GM19438 (cell line): ENCODE data around the gene MRPL50.

Experiments
- ATAC-seq: cut with Tn5 transposase; IDR thresholded peaks from one replicate; pipeline ENCODE4 v1.9.1; 2021; ENCODE audit warnings: low read depth; ENCODE audit not compliant: unreplicated experiment

MRPL50 gene

GRCh38 chr9:101381118-101381517 lies 17.3 kb downstream of the MRPL50 start:
- no peak for ATAC-seq

GRCh38 chr9:101380295-101380694 lies 18.1 kb downstream of the MRPL50 start:
- no peak for ATAC-seq

GRCh38 chr9:101376111-101376848 lies 22.1 kb downstream of the MRPL50 start:
- ATAC-seq, result no peak

- ATAC-seq, result no peak
Observed at GRCh38 chr9:101375546-101375945, 22.9 kb downstream of the MRPL50 start.

GRCh38 chr9:101372327-101373118 lies 25.9 kb downstream of the MRPL50 start:
- ATAC-seq, result no peak

GRCh38 chr9:101371813-101372212 lies 26.6 kb downstream of the MRPL50 start:
- no peak for ATAC-seq

GRCh38 chr9:101369884-101370531 lies 28.4 kb downstream of the MRPL50 start:
- ATAC-seq, result no peak

GRCh38 chr9:101369286-101369685 lies 29.1 kb downstream of the MRPL50 start:
- ATAC-seq, result no peak

- no peak for ATAC-seq
Observed at GRCh38 chr9:101367323-101367722, 31.1 kb downstream of the MRPL50 start.

GRCh38 chr9:101366038-101366756 lies 32.2 kb downstream of the MRPL50 start:
- ATAC-seq, result no peak

- no peak for ATAC-seq
Observed at GRCh38 chr9:101365181-101365580, 33.2 kb downstream of the MRPL50 start.

GRCh38 chr9:101362450-101362849 lies 36.0 kb downstream of the MRPL50 start:
- no peak for ATAC-seq

GRCh38 chr9:101360647-101361046 lies 37.8 kb downstream of the MRPL50 start:
- ATAC-seq, result no peak

- ATAC-seq, result no peak
Observed at GRCh38 chr9:101359679-101360078, 38.7 kb downstream of the MRPL50 start.

GRCh38 chr9:101356619-101357018 lies 41.8 kb downstream of the MRPL50 start:
- no peak for ATAC-seq

- ATAC-seq, result no peak
Observed at GRCh38 chr9:101354765-101355708, 43.4 kb downstream of the MRPL50 start.

GRCh38 chr9:101354143-101354764 lies 44.2 kb downstream of the MRPL50 start:
- ATAC-seq, result no peak

- no peak for ATAC-seq
Observed at GRCh38 chr9:101353683-101354082, 44.7 kb downstream of the MRPL50 start.

GRCh38 chr9:101352892-101353463 lies 45.4 kb downstream of the MRPL50 start:
- ATAC-seq, result no peak
